PC-3 (cell line): ENCODE results near the gene ZNF469.

Source experiments
- CTCF ChIP-seq: fragments of 300-600 bp; sonication (generic); conservative IDR thresholded peaks from 2 replicates; pipeline ENCODE4 v1.5.1; 2017; ENCODE audit warnings: antibody characterized with exemption, low read depth, mild to moderate bottlenecking, low read length
- EZH2 ChIP-seq: fragments of 300-600 bp; sonication (generic); IDR thresholded peaks from one replicate; pipeline ENCODE4 v1.6.1; 2017; ENCODE audit warnings: antibody characterized with exemption, mild to moderate bottlenecking, low read length; ENCODE audit not compliant: unreplicated experiment
- EZH2phosphoT487 ChIP-seq: fragments of 300-600 bp; sonication (generic); IDR thresholded peaks from 2 replicates; pipeline ENCODE4 v1.6.1; 2018; ENCODE audit warnings: mild to moderate bottlenecking, antibody characterized with exemption, low read length, borderline replicate concordance

GRCh38 chr16:88412766-88413165 is 30.0 kb downstream of the ZNF469 start:
- no peak for TF ChIP-seq CTCF
- no peak for TF ChIP-seq EZH2phosphoT487
- no peak for TF ChIP-seq EZH2
